Endometrium (tissue), 2 donors: ENCODE measurements around the gene TBC1D5.

Experiments
- FAIRE-seq: peaks from 2 replicates; lab custom pipeline; 2012; peaks lifted over from hg19 to GRCh38; lab: Jason Lieb, UNC
- donor health status: control.
- donor health status: control.

Gene TBC1D5

GRCh38 chr3:17469954-17470353, 272.5 kb downstream of the TBC1D5 start:
- no peak for FAIRE-seq

- FAIRE-seq, result no peak
Measured at GRCh38 chr3:17469520-17469919, 272.9 kb downstream of the TBC1D5 start.

GRCh38 chr3:17466028-17466427, 276.4 kb downstream of the TBC1D5 start:
- FAIRE-seq, result no peak

GRCh38 chr3:17459470-17459993, 282.9 kb downstream of the TBC1D5 start:
- FAIRE-seq, result no peak

GRCh38 chr3:17456650-17457049, 285.8 kb downstream of the TBC1D5 start:
- no peak for FAIRE-seq

GRCh38 chr3:17456046-17456445, 286.4 kb downstream of the TBC1D5 start:
- no peak for FAIRE-seq

GRCh38 chr3:17444865-17445264, 297.6 kb downstream of the TBC1D5 start:
- FAIRE-seq, result no peak

GRCh38 chr3:17443142-17443541, 299.3 kb downstream of the TBC1D5 start:
- FAIRE-seq, result no peak

- no peak for FAIRE-seq
Measured at GRCh38 chr3:17442332-17443049, 299.9 kb downstream of the TBC1D5 start.

- no peak for FAIRE-seq
Measured at GRCh38 chr3:17433876-17434275, 308.6 kb downstream of the TBC1D5 start.

GRCh38 chr3:17432236-17432635, 310.2 kb downstream of the TBC1D5 start:
- no peak for FAIRE-seq

GRCh38 chr3:17431484-17432045, 310.9 kb downstream of the TBC1D5 start:
- FAIRE-seq, result peak; percentile 98

- no peak for FAIRE-seq
Measured at GRCh38 chr3:17431004-17431403, 311.4 kb downstream of the TBC1D5 start.

GRCh38 chr3:17430582-17430981, 311.8 kb downstream of the TBC1D5 start:
- FAIRE-seq, result no peak

GRCh38 chr3:17423786-17424536, 318.5 kb downstream of the TBC1D5 start:
- FAIRE-seq, result no peak

GRCh38 chr3:17422636-17423035, 319.8 kb downstream of the TBC1D5 start:
- no peak for FAIRE-seq

- no peak for FAIRE-seq
Measured at GRCh38 chr3:17420668-17421067, 321.8 kb downstream of the TBC1D5 start.

- no peak for FAIRE-seq
Measured at GRCh38 chr3:17412950-17413530, 329.4 kb downstream of the TBC1D5 start.

- FAIRE-seq, result no peak
Measured at GRCh38 chr3:17411157-17411877, 331.1 kb downstream of the TBC1D5 start.

- no peak for FAIRE-seq
Measured at GRCh38 chr3:17407576-17407975, 334.9 kb downstream of the TBC1D5 start.

GRCh38 chr3:17404548-17404947, 337.9 kb downstream of the TBC1D5 start:
- FAIRE-seq, result no peak

- no peak for FAIRE-seq
Measured at GRCh38 chr3:17402442-17402841, 340.0 kb downstream of the TBC1D5 start.
